ENCODE data around the gene PTPRG. TPM values are rescaled to one million over a fixed set of nuclear protein-coding genes. Genes with fewer than 3 reads are reported as not detected.
A peak's percentile ranks its signal among the peaks of the same experiment; 100 is the strongest.

The PTPRG gene
- total RNA-seq, 1 experiment from 2014 or later, result 69.3 TPM

- H4K5ac ChIP-seq (ENCODE audit: insufficient read length, low read depth, low read length), result no peak overlapping the region
- H3K79me2 ChIP-seq (ENCODE audit: insufficient read depth, low read length), result peaks cover 42% of the 10 kb centered on the region; the same call in 1 of the 2 replicates
- no peak overlapping the region for H2BK120ac ChIP-seq (ENCODE audit: low read depth, low read length, poor library complexity, severe bottlenecking)
- no peak overlapping the region for H3K4ac ChIP-seq (ENCODE audit: low read depth, low read length)
- no peak overlapping the region for H3K4me2 ChIP-seq (ENCODE audit: insufficient read depth, insufficient read length, low read length)
- H3K27me3 Mint-ChIP-seq (ENCODE audit: low read depth), result no peaks in the 10 kb centered on the region
- H3K9ac ChIP-seq (ENCODE audit: extremely low read depth, insufficient read length, low read length), result no peak overlapping the region
- no peak overlapping the region for H3K4me3 Mint-ChIP-seq
- no peak overlapping the region for H2BK20ac ChIP-seq (ENCODE audit: low read depth, low read length, poor library complexity, severe bottlenecking)
- no peak overlapping the region for H2AK5ac ChIP-seq (ENCODE audit: insufficient read length, low read length)
- H3K79me1 ChIP-seq (ENCODE audit: insufficient read depth, low read depth, low read length, poor library complexity, severe bottlenecking), result peaks cover 4% of the 10 kb centered on the region
- no peaks in the 10 kb centered on the region for H3K9me3 Mint-ChIP-seq
- H3K27ac ChIP-seq (ENCODE audit: insufficient read length, low read depth, low read length), result no peak overlapping the region
- H3K9me3 ChIP-seq (ENCODE audit: control insufficient read depth, low read depth, low read length), result no peaks in the 10 kb centered on the region
- no peak overlapping the region for H3K18ac ChIP-seq (ENCODE audit: insufficient read length, low read depth, low read length)
- H3K4me1 Mint-ChIP-seq, result peaks cover 43 to 49% of the 10 kb centered on the region in 2 experiments
- peak overlapping the region in 2 of 3 experiments; percentile 13 to 65; a peak in 3 of 7 replicates for H3K27ac Mint-ChIP-seq
- no peak overlapping the region for H2BK15ac ChIP-seq (ENCODE audit: low read depth, low read length)
- no peaks in the 10 kb centered on the region for H3K27me3 ChIP-seq (ENCODE audit: insufficient read depth, low read length)
- no peak for TF ChIP-seq CTCF (conservative IDR thresholded peaks at IDR 0.05)
- H3T11ph ChIP-seq (ENCODE audit: low read length), result no peak overlapping the region
- H3K14ac ChIP-seq (ENCODE audit: insufficient read depth, low read length), result no peak overlapping the region
- H4K8ac ChIP-seq (replicated peaks; ENCODE audit: insufficient read length, low read depth, low read length), result no peak overlapping the region
- H3K4me1 ChIP-seq (ENCODE audit: insufficient read depth, low read length), result peaks cover 12% of the 10 kb centered on the region
- H2BK5ac ChIP-seq (ENCODE audit: insufficient read length, low read length), result no peak overlapping the region
- H4K20me1 ChIP-seq (ENCODE audit: control insufficient read depth, insufficient read depth, insufficient read length), result no peaks in the 10 kb centered on the region
- no CpG with 5 or more reads among the region's 5 CpGs for WGBS (ENCODE audit: extremely low coverage, insufficient read length, low lambda C conversion rate)
- no peaks in the 10 kb centered on the region for H3K23me2 ChIP-seq (ENCODE audit: insufficient read length, low read depth, low read length, poor library complexity, severe bottlenecking)
- no peak overlapping the region for H2BK12ac ChIP-seq (ENCODE audit: insufficient read length, low read depth, low read length)
- no peak overlapping the region for H4K91ac ChIP-seq (ENCODE audit: insufficient read length, low read depth, low read length)
- no peak overlapping the region for H2AFZ ChIP-seq (ENCODE audit: low read length)
- no peak overlapping the region for H3K23ac ChIP-seq (ENCODE audit: insufficient read length, low read depth, low read length)
- H3K56ac ChIP-seq (ENCODE audit: insufficient read length, low read depth, low read length), result no peak overlapping the region
- peaks cover 13 to 29% (median 15%) of the 10 kb centered on the region in 3 experiments; a peak in 6 of 7 replicates for H3K36me3 Mint-ChIP-seq (ENCODE audit: insufficient read depth in 1 of 3, low read depth in 3 of 3)
- no peak for DNase-seq
Measured at GRCh38 chr3:61620073-61620472, 58.7 kb downstream of the PTPRG start.
